ENCODE results near the gene SLC9A3. TPM values are rescaled to one million over a fixed set of nuclear protein-coding genes. Genes with fewer than 3 reads are reported as not detected.
A peak's percentile ranks its signal among the peaks of the same experiment; 100 is the strongest.

SLC9A3 gene
- total RNA-seq, 1 donor from 2014 or later = 1.3 TPM

- intact Hi-C loops (cut with micrococcal nuclease) = no loop called here
- ATAC-seq = peak; percentile 22
- peak; percentile 50 for DNase-seq
These were observed 52.1 kb downstream of the SLC9A3 start for GRCh38 chr5:472076-472655.

- DNase-seq (no peak), ATAC-seq (no peak)
- intact Hi-C loops (cut with micrococcal nuclease) = no loop called here
These were observed 52.5 kb downstream of the SLC9A3 start for GRCh38 chr5:471750-472058.

DNA sequence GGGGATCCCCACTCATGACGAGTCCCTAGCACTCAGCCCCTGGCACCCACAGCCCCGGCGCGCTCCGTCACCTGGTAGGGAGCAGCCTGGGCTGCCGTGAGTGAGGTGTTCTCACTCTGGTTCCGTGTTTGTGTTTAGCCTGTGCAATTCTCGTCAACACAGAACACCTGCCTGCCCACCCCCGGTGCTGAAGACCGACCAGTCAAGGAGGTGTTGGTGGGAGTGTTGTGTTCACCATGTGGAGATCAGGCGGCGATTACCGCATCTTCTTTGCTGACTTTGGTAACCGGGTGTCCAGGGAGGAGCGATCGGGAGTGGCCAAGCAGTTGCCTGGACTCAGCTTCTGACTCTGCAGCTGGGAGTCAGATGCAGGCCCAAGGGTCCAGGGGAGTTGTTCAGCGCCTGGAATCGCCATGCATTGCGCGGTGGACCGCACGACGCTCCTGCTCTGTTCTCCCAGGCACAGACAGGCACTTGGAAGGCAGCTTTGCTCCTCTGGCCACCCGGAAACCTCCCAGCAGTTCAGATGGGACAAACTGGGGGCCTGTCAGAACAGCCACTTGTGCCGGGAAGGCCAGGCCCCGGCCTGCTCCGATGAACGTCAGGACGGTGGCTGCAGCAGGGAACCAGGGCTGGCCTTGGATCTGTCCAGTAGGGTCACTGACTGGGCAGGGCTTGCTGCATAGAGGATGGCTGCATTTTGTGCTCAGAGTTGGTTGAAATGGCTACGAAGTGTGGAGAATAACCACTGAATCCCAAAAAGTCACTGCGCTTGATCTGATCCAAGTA lies 53.1 kb downstream of the SLC9A3 start:
- DNase-seq (peak; percentile 22), ATAC-seq (no peak)
- intact Hi-C loops (cut with micrococcal nuclease) = no loop called here

DNA sequence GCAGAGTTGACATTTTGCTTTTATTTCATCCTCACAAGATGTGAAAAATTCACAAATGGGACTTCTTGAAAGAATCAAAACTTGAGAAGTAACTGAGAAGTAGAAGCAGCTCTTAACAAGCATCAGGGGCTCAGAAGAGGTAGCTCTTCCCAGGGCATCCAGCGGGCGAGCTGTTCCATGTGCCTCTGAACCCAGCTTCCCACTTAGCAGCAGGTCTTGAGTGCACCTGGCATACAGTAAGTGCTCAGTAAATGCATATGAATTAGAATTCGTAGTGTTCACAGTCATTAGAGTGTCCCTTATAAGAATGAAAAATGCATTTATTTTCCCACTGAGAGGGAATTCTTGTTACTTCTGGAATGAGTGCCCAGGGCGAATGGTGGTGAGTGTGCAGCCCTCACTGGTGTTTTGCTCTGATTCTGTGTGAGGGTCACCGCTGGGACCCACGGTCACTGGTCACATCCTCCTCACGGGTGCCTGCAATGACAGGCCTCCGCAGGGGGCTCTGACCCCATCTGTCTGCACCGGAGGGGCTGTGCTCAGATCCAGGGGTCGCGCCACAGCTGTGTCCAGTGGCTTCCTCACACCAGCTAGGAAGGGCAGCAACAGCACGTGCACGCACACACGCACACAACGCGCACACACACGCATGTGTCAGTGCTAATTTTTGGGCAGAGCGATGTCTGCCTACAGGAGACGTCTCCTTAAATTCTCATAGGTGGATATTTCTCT lies 54.3 kb downstream of the SLC9A3 start:
- peak; percentile 35 for DNase-seq
- no peak for ATAC-seq
- intact Hi-C loops (cut with micrococcal nuclease) = no loop called here

- DNase-seq (no peak), ATAC-seq (no peak)
- intact Hi-C loops (cut with micrococcal nuclease) = no loop called here
These were observed 55.8 kb downstream of the SLC9A3 start for GRCh38 chr5:468401-468800.

- DNase-seq (peak; percentile 22), ATAC-seq (no peak)
- intact Hi-C loops (cut with micrococcal nuclease) = no loop called here
These were observed 57.5 kb downstream of the SLC9A3 start for GRCh38 chr5:466661-467310.

GRCh38 chr5:465591-466403 lies 58.5 kb downstream of the SLC9A3 start:
- DNase-seq (no peak), ATAC-seq (peak; percentile 12)
- intact Hi-C loops (cut with micrococcal nuclease) = no loop called here

DNA sequence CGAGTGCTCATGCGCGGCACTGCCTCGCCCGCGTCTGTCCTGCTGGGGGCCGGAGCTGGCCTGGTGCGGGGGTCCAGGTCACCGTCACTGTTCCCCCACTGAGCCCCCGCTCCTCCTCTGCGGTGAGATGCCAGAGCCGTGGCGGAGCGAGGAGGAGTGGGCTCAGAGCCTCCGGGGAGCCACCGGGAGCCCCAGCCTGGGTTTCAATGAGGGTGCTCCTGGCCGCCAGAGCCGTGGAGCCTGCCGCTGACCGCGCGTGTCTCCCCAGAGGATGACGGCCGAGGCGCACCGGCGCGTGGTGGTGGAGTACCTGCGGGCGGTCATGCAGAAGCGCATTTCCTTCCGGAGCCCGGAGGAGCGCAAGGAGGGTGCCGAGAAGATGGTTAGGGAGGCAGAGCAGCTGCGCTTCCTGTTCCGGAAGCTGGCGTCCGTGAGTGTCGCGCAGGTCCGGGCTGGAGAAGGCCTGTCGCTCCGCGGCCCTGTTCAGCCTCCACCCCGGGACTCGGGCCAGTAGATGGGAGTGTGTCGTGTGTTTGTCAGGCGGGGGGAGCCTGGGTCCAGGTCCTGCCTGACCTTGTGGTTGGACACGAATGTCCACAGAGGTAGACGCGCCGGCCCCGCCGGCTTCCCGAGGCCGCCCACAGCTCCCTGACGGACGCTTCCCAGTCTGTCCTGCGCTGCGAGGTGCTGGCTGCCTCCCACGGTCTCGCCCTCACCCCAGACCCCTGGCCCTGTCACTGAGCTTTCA lies 59.2 kb downstream of the SLC9A3 start:
- ATAC-seq = peak; percentile 7
- peak; percentile 34 for DNase-seq
- intact Hi-C loops (cut with micrococcal nuclease) = no loop called here

- intact Hi-C loops (cut with micrococcal nuclease) = no loop called here
- no peak for ATAC-seq
- peak; percentile 27 for DNase-seq
These were observed 59.8 kb downstream of the SLC9A3 start for GRCh38 chr5:464446-464842.

DNA sequence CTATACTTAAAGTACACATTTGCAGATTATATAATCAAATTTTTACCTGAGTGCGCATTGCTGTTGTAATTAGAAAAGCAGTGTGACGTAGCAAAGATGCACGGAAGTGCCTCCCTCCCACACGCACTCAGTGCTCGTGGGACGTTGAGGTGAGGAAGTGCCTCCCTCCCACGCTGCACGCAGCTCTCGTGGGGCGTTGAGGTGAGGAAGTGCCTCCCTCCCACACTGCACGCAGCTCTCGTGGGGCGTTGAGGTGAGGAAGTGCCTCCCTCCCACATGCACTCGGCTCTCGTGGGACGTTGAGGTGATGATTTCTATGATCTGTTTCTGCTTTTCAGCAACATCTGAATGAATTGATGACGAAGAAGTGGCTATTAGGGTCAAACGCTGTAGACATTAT lies 60.3 kb downstream of the SLC9A3 start:
- peak; percentile 20 for DNase-seq
- no peak for ATAC-seq
- intact Hi-C loops (cut with micrococcal nuclease) = no loop called here

GRCh38 chr5:463301-463700 lies 60.9 kb downstream of the SLC9A3 start:
- ATAC-seq = no peak
- intact Hi-C loops (cut with micrococcal nuclease) = no loop called here
- no peak for DNase-seq

- DNase-seq = peak; percentile 20
These were observed 62.2 kb downstream of the SLC9A3 start for GRCh38 chr5:462051-462481.

GRCh38 chr5:460273-460625 lies 64.0 kb downstream of the SLC9A3 start:
- intact Hi-C loops (cut with micrococcal nuclease) = no loop called here
- DNase-seq (peak; percentile 16), ATAC-seq (no peak)

More at GRCh38 chr5:462051-462481, 62.2 kb downstream of the SLC9A3 start:
- intact Hi-C loops (cut with micrococcal nuclease) = no loop called here
- no peak for ATAC-seq

DNA sequence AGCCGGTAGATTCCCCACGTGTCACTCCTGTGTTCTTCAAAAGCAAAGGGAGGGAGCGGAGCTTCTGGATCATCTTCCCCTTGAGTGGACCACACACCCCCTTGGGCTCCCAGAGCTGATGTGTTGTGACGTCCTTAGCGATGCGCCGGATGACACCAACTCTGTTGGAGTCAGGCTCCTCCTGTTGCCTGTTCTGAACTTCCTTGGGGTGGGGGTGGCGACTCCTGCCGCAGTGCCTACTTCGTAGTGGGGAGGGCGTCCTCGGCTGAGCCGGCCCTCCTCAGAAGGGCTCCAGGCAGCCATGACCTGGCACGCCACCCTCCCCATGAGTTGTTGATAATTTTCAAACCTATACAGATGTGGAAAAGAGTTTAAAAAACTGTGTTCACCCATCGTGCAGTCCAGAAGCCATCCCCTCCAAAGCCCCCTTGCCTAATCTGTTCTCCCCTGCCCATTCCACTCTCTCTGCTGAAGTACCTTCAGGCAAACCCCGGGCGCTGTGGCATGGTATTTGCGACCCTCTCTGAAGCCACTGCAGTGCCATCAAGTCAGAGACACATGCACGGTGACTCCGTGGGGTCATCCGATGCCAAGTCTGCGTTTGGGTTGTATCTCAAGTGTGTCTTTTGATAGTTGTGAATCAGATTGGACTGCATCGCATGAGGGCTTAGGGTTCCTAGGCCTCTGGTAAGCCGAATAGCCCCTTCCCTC lies 64.5 kb downstream of the SLC9A3 start:
- DNase-seq (no peak), ATAC-seq (no peak)
- intact Hi-C loops (cut with micrococcal nuclease) = no loop called here

DNA sequence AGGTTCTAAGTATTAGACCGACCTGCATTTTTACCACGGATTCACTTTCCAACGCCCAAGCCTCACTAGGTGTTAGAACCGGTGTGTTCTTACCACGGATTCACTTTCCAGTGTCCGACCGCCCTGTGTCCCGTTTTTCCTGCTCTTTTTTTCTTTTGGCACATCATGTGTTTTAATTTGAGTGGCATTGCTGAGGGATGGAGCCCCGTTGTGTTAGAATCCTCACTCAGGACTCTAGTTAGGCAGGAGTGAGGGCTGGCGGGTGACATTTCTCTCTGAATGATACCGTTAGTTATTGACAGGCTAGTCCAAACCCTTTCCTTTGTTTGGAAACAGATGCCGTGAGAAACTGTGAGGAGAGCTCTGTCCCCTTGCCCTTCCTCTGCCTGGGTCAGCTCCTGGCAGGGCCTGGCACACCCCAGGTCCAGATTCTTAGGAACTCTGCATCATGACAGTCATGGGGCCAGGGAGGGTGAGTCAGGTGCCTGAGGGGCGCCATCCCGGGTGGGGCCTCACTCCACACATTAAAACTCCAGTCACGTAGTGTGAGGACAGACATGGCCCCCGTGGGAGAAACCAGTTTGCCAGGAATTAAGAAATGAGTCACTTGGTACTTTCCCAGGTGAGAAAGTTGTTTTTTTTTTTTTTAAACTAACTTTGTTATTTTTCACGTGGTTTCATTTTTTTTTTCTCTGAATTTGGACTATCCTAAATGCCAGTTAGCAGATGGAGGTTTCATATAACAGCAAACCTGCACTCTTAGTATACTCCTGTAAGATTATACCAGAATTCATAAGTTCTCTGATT lies 65.5 kb downstream of the SLC9A3 start:
- peak; percentile 18 for ATAC-seq
- peak; percentile 25 for DNase-seq
- intact Hi-C loops (cut with micrococcal nuclease) = no loop called here

- DNase-seq (peak; percentile 21), ATAC-seq (no peak)
- intact Hi-C loops (cut with micrococcal nuclease) = no loop called here
These were observed 66.9 kb downstream of the SLC9A3 start for GRCh38 chr5:457195-457961.

Measured in left ventricle myocardium superior (tissue), 1 donor.